Pancreas (tissue), 10 donors: Measurements from ENCODE around the gene STK24. TPM values are rescaled to one million over a fixed set of nuclear protein-coding genes. Genes with fewer than 3 reads are reported as not detected.

Experiments used
- ATAC-seq, 4 donors: fragments of 200-7000 bp; cut with Tn5 transposase; one replicate each; pipeline versions ENCODE4 v1.8.0 to v1.9.1; 2020; ENCODE audit warnings: mild to moderate bottlenecking in 4 of 4, moderate library complexity in 4 of 4
- DNase-seq, 6 donors: peaks; one replicate each; pipeline ENCODE4 v3.0.0-alpha.2; 2020
- FAIRE-seq: peaks from 2 replicates; lab custom pipeline; 2012; peaks lifted over from hg19 to GRCh38; lab: Jason Lieb, UNC
- H3K27ac ChIP-seq, 4 donors: fragments of 200-600 bp; sonication (generic); 1 replicate in 3 of 4; 2 replicates in 1 of 4; pipeline versions ENCODE4 v1.5.0 to v1.8.0; 2020
- H3K27me3 ChIP-seq, 4 donors: fragments of 200-600 bp; one replicate each; pipeline ENCODE4 v1.8.0; 2021
- H3K36me3 ChIP-seq, 3 donors: fragments of 200-600 bp; sonication (generic) in 1 of 3; one replicate each; pipeline versions ENCODE4 v1.5.0 to v1.8.0; 2020 to 2021
- H3K4me1 ChIP-seq, 3 donors: fragments of 200-600 bp; one replicate each; pipeline ENCODE4 v1.8.0; 2021
- H3K4me3 ChIP-seq, 4 donors: fragments of 200-600 bp; sonication (generic) in 2 of 4; one replicate each; pipeline versions ENCODE4 v1.5.0 to v1.8.0; 2020 to 2021
- H3K9me3 ChIP-seq, 4 donors: fragments of 200-600 bp; one replicate each; pipeline ENCODE4 v1.8.0; 2021
- CTCF ChIP-seq, 4 donors: fragments of 200-600 bp; sonication (generic) in 3 of 4; IDR thresholded peaks; one replicate each; pipeline versions ENCODE4 v1.5.0 to v1.8.0; 2021; ENCODE audit warnings: antibody characterized with exemption in 4 of 4
- WGBS, 2 donors: extraction: QIAGEN DNeasy Blood & Tissue Kit; methylation state at CpG; one replicate each; pipeline ENCODE4 v1.1.7; 2013; 5-methylcytosine and 5-hydroxymethylcytosine counted together
- intact Hi-C, 3 donors: fragments of 100-400 bp; cut with DNase I; formaldehyde crosslinking; loops; one replicate each; pipeline versions ENCODE4 v1.11.1 to v1.14.2; 2022
- polyA plus RNA-seq, 2 donors: library from polyadenylated mRNA; stranded (reverse); fragments of 200-250 nt; gene quantifications; one replicate each; pipeline ENCODE4 v1.2.3, GENCODE V29; 2013
- total RNA-seq, 6 donors: library from RNA; stranded (reverse); fragmentation: NEBNext Ultra II Directional in 4 of 6; extraction: Animal tissue kit (Norgen Biotek cat#: 25700) in 4 of 6; gene quantifications; one replicate each; pipeline versions ENCODE4 v1.2.1 to v1.2.4, GENCODE V29; 2021 to 2023
- donor health status: healthy with polysubstance abuse.
- donor health status: DM: no; HTN: no; CAD: no; lungs with moderate emphysema.
- donor health status: DM: no; HTN: no; CAD: no.
- donor health status: control.
- donor health status: control.
- donor health status: Bipolar disorder and iron deficiency.
- donor health status: DM: yes; HTN: yes; CAD: no.
- donor health status: DM: no; HTN: no; CAD: no.
- donor health status: DM: no; HTN: no; CAD: no.
- donor health status: DM: yes; HTN: yes; CAD: no.

Gene STK24
- total and polyA plus RNA-seq, 8 donors, result 15.5 to 55.7 (median 37.4) TPM

GRCh38 chr13:98530217-98530616 is 46.7 kb downstream of the STK24 start:
- intact Hi-C loops, result no loop called here
- Histone ChIP-seq H3K4me1 (peaks cover 0 to 22% (median 0%) of the 10 kb centered on the region in 3 donors), H3K27me3 (no peaks in the 10 kb centered on the region), H3K4me3 (no peak overlapping the region), H3K27ac (no peak overlapping the region), H3K9me3 (no peaks in the 10 kb centered on the region), H3K36me3 (no peaks in the 10 kb centered on the region)
- WGBS, 2 donors, result 90 to 91% methylated on average over 7 of the region's 7 CpGs
- FAIRE-seq (no peak), DNase-seq (no peak), ATAC-seq (no peak)
- no peak for TF ChIP-seq CTCF (IDR thresholded peaks at IDR 0.05)

- intact Hi-C loops, result no loop called here
- ATAC-seq (no peak), DNase-seq (no peak), FAIRE-seq (no peak)
- Histone ChIP-seq H3K27me3 (no peaks in the 10 kb centered on the region), H3K9me3 (no peaks in the 10 kb centered on the region), H3K36me3 (no peaks in the 10 kb centered on the region), H3K4me3 (no peak overlapping the region), H3K27ac (no peak overlapping the region), H3K4me1 (peaks cover 0 to 13% (median 0%) of the 10 kb centered on the region in 3 donors)
- WGBS, 2 donors, result 96 to 97% methylated on average over 8 of the region's 8 CpGs
- no peak for TF ChIP-seq CTCF (IDR thresholded peaks at IDR 0.05)
Measured at GRCh38 chr13:98529171-98529570, 47.7 kb downstream of the STK24 start.

GRCh38 chr13:98528663-98529064 is 48.2 kb downstream of the STK24 start:
- Histone ChIP-seq H3K27me3 (no peaks in the 10 kb centered on the region), H3K4me3 (no peak overlapping the region), H3K9me3 (no peaks in the 10 kb centered on the region), H3K4me1 (peaks cover 0 to 12% (median 0%) of the 10 kb centered on the region in 3 donors), H3K36me3 (no peaks in the 10 kb centered on the region), H3K27ac (no peak overlapping the region)
- no peak for TF ChIP-seq CTCF (IDR thresholded peaks at IDR 0.05)
- intact Hi-C loops, result no loop called here
- no peak for DNase-seq
- WGBS, 2 donors, result 82 to 86% methylated on average over 8 of the region's 8 CpGs
- FAIRE-seq, result no peak
- ATAC-seq, result peak in 1 of 4 donors; percentile 25

DNA sequence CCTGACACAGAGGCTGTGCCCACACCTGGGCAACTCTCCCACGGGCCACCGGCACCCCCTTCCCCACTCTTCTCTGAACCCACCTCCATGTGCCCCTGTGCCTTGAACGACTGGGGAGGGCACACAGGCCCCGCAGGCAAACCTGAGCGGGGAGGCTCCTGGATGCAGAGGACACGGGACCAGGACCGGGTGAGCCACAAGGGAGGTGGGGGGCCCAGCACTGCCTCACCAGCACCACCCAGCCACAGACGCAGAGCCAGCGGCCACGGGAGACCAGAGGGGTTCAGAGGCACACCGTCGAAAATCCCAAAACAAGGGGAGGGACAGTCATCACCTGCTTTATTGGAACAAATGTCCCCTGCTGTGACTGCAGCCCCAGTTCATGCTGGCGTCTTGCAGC is 49.4 kb downstream of the STK24 start:
- ATAC-seq (no peak), DNase-seq (no peak), FAIRE-seq (no peak)
- TF ChIP-seq CTCF (IDR thresholded peaks at IDR 0.05), result no peak
- Histone ChIP-seq H3K4me3 (no peak overlapping the region), H3K27me3 (no peaks in the 10 kb centered on the region), H3K9me3 (no peaks in the 10 kb centered on the region), H3K4me1 (peaks cover 0 to 4% (median 0%) of the 10 kb centered on the region in 3 donors), H3K36me3 (no peaks in the 10 kb centered on the region), H3K27ac (no peak overlapping the region)
- intact Hi-C loops, result no loop called here
- 97% methylated on average over 11 to 13 of the region's 13 CpGs for WGBS, 2 donors

DNA sequence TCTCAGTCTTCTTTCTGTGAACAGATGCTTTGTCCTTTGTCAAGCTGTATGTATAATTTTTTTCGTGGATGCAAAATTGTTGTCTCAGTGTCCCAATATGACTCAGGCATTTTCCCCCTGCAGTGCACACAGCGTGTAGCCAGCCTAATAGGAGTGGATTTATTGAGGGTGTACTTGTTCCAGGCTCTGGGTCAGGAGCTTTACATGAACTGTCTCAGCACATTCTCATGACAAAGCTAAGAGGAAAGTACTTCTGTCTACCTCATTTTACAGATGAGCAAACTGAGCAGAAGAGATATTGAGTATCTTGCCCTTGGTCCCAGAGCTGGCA is 50.8 kb downstream of the STK24 start:
- H3K27me3 ChIP-seq, result no peaks in the 10 kb centered on the region
- no peak for ATAC-seq
- H3K4me3 ChIP-seq, result no peak overlapping the region
- no peaks in the 10 kb centered on the region for H3K36me3 ChIP-seq
- intact Hi-C loops, result no loop called here
- H3K9me3 ChIP-seq, result no peaks in the 10 kb centered on the region
- FAIRE-seq, result no peak
- TF ChIP-seq CTCF (IDR thresholded peaks at IDR 0.05), result no peak
- DNase-seq, result no peak
- H3K27ac ChIP-seq, result no peak overlapping the region
- 83 to 88% methylated on average over 2 of the region's 2 CpGs for WGBS, 2 donors
- H3K4me1 ChIP-seq, result peaks cover 0 to 10% (median 0%) of the 10 kb centered on the region in 3 donors
